A673 (cell line): Measurements from ENCODE around the gene TMEM163. TPM values are rescaled to one million over a fixed set of nuclear protein-coding genes. Genes with fewer than 3 reads are reported as not detected.

Experiments
- BruUV-seq: library from RNA; stranded (reverse); fragments of 400-500 nt; replicated peaks from 2 replicates; lab custom pipeline; 2021; lab: Mats Ljungman, UMichigan
- CTCF ChIA-PET: fragments of 300-600 bp; sonication (Branson Sonifier 250); formaldehyde crosslinking; loops from one replicate; lab custom pipeline; 2022; ENCODE audit warnings: antibody characterized with exemption; lab: Charles Lee
- POLR2A ChIA-PET: fragments of 300-600 bp; sonication (Branson Sonifier 250); formaldehyde crosslinking; loops from one replicate; lab custom pipeline; 2022; ENCODE audit warnings: antibody characterized with exemption; ENCODE audit not compliant: low non-redundant PET; lab: Charles Lee
- DNase-seq: peaks from one replicate; pipeline ENCODE4 v3.0.0-alpha.2; 2015; ENCODE audit warnings: low spot score
- H3K27ac ChIP-seq: fragments of 200-600 bp; sonication (generic); 2 replicates; pipeline ENCODE4 v1.5.1; 2016; ENCODE audit warnings: mixed run types, low read depth, mild to moderate bottlenecking, mixed read lengths, antibody characterized with exemption, low read length; ENCODE audit not compliant: poor library complexity, severe bottlenecking
- H3K27me3 ChIP-seq: fragments of 200-600 bp; sonication (generic); replicated peaks from 2 replicates; pipeline ENCODE4 v1.6.1; 2017; ENCODE audit warnings: mixed run types, low read depth, mild to moderate bottlenecking, mixed read lengths, antibody characterized with exemption, low read length; ENCODE audit not compliant: insufficient read depth, poor library complexity
- H3K36me3 ChIP-seq: fragments of 200-600 bp; sonication (generic); 2 replicates; pipeline ENCODE4 v1.6.1; 2016; ENCODE audit warnings: mixed run types, mild to moderate bottlenecking, mixed read lengths, antibody characterized with exemption, low read length; ENCODE audit not compliant: insufficient read depth, poor library complexity, severe bottlenecking
- H3K4me1 ChIP-seq: fragments of 200-600 bp; sonication (generic); 2 replicates; pipeline ENCODE4 v1.6.1; 2017; ENCODE audit warnings: mixed run types, mild to moderate bottlenecking, mixed read lengths, antibody characterized with exemption, low read length; ENCODE audit not compliant: insufficient read depth, poor library complexity, severe bottlenecking
- H3K4me3 ChIP-seq: fragments of 200-600 bp; sonication (generic); 2 replicates; pipeline ENCODE4 v1.5.1; 2016; ENCODE audit warnings: low read depth, mixed run types, mild to moderate bottlenecking, mixed read lengths, low read length; ENCODE audit not compliant: poor library complexity, severe bottlenecking
- H3K9me3 ChIP-seq: fragments of 200-600 bp; sonication (generic); 2 replicates; pipeline ENCODE4 v1.6.1; 2016; ENCODE audit warnings: mixed run types, low read depth, mild to moderate bottlenecking, mixed read lengths, antibody characterized with exemption, low read length; ENCODE audit not compliant: poor library complexity, severe bottlenecking
- EZH2 ChIP-seq: fragments of 200-600 bp; sonication (generic); IDR thresholded peaks from 2 replicates; pipeline ENCODE4 v1.6.1; 2017; ENCODE audit warnings: borderline replicate concordance, low read depth, mild to moderate bottlenecking, mixed read lengths, antibody characterized with exemption, low read length; ENCODE audit not compliant: poor library complexity, severe bottlenecking
- intact Hi-C: fragments of 100-400 bp; cut with micrococcal nuclease; formaldehyde crosslinking; loops from one replicate; pipeline ENCODE4 v1.10.0; 2022; ENCODE audit not compliant: unreplicated experiment
- total RNA-seq: library from RNA; stranded (reverse); gene quantifications from 2 replicates; pipeline ENCODE4 v1.2.3, GENCODE V29; 2021
- TF ChIP-seq, protein P1 (sequence below): fragments of 300-800, 200-600 bp; sonication (generic); conservative IDR thresholded peaks from 2 replicates; pipeline ENCODE4 v1.5.1; 2017; ENCODE audit warnings: low read depth, mild to moderate bottlenecking, antibody characterized with exemption, low read length, moderate library complexity, mixed read lengths

The TMEM163 gene
- total RNA-seq, 1 experiment from 2014 or later, result not detected

GRCh38 chr2:134647607-134648256 is 71.1 kb downstream of the TMEM163 start:
- Histone ChIP-seq H3K27me3 (peaks cover 16% of the 10 kb centered on the region), H3K4me3 (no peak overlapping the region), H3K4me1 (no peaks in the 10 kb centered on the region), H3K27ac (no peak overlapping the region), H3K36me3 (no peaks in the 10 kb centered on the region), H3K9me3 (no peaks in the 10 kb centered on the region)
- no peak for DNase-seq
- BruUV-seq, result no TSS peak
- intact Hi-C loops, result no loop called here
- TF ChIP-seq, protein P1, sequence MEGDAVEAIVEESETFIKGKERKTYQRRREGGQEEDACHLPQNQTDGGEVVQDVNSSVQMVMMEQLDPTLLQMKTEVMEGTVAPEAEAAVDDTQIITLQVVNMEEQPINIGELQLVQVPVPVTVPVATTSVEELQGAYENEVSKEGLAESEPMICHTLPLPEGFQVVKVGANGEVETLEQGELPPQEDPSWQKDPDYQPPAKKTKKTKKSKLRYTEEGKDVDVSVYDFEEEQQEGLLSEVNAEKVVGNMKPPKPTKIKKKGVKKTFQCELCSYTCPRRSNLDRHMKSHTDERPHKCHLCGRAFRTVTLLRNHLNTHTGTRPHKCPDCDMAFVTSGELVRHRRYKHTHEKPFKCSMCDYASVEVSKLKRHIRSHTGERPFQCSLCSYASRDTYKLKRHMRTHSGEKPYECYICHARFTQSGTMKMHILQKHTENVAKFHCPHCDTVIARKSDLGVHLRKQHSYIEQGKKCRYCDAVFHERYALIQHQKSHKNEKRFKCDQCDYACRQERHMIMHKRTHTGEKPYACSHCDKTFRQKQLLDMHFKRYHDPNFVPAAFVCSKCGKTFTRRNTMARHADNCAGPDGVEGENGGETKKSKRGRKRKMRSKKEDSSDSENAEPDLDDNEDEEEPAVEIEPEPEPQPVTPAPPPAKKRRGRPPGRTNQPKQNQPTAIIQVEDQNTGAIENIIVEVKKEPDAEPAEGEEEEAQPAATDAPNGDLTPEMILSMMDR, result no peak
- TF ChIP-seq EZH2, result no peak
- ChIA-PET POLR2A (no interaction called here), CTCF (no interaction called here)

DNA sequence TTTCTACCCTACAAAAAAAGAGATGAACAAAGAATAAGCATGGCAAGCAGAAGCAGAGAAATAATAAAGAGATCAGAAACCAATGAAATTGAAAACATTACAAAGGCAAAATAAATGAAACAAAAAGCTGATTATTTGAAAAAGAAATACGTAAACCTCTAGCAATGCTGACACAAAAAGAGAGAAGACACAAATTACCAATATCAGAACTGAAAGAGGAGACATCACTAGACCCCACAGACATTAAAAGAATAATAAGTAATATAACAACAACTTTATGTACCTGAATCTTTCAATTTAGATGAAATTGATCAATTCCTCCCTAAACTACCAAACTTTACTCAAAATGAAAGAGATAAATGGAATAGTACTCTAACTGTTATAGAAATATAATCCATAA is 75.9 kb downstream of the TMEM163 start:
- H3K9me3 ChIP-seq, result no peaks in the 10 kb centered on the region
- H3K36me3 ChIP-seq, result no peaks in the 10 kb centered on the region
- POLR2A ChIA-PET, result no interaction called here
- no peak overlapping the region for H3K27ac ChIP-seq
- H3K4me1 ChIP-seq, result no peaks in the 10 kb centered on the region
- intact Hi-C loops, result no loop called here
- H3K27me3 ChIP-seq, result peaks cover 28% of the 10 kb centered on the region
- TF ChIP-seq EZH2, result no peak
- TF ChIP-seq, protein P1, result no peak
- no TSS peak for BruUV-seq
- no peak for DNase-seq
- CTCF ChIA-PET, result no interaction called here
- no peak overlapping the region for H3K4me3 ChIP-seq

GRCh38 chr2:134640494-134640893 is 78.3 kb downstream of the TMEM163 start:
- H3K27ac ChIP-seq, result no peak overlapping the region
- intact Hi-C loops, result no loop called here
- no peak overlapping the region for H3K4me3 ChIP-seq
- no peaks in the 10 kb centered on the region for H3K9me3 ChIP-seq
- no peaks in the 10 kb centered on the region for H3K4me1 ChIP-seq
- TF ChIP-seq EZH2, result no peak
- TF ChIP-seq, protein P1, result no peak
- H3K27me3 ChIP-seq, result peaks cover 31% of the 10 kb centered on the region
- no TSS peak for BruUV-seq
- no peak for DNase-seq
- no peaks in the 10 kb centered on the region for H3K36me3 ChIP-seq
- CTCF ChIA-PET, result no interaction called here
- POLR2A ChIA-PET, result no interaction called here
